Measurements from ENCODE around the gene NAT10.

GRCh38 chr11:34124885-34125668 lies 19.6 kb downstream of the NAT10 start:
- TF ChIP-seq CTCF (IDR thresholded peaks at IDR 0.05; ENCODE audit: low read length): no peak
- TF ChIP-seq EZH2 (IDR thresholded peaks at IDR 0.05; ENCODE audit: borderline replicate concordance, low read length): no peak
